Hepatocyte (in vitro differentiated cells): ENCODE results near the gene LNX1.

ENCODE experiments used
- CTCF ChIP-seq: fragments of 200-600 bp; sonication (generic); IDR thresholded peaks from 2 replicates; pipeline ENCODE4 v1.5.1; 2016; ENCODE audit warnings: antibody characterized with exemption, mild to moderate bottlenecking; ENCODE audit not compliant: poor library complexity
- EZH2 ChIP-seq: fragments of 200-600 bp; sonication (generic); IDR thresholded peaks from 2 replicates; pipeline ENCODE4 v1.6.1; 2016; ENCODE audit warnings: antibody characterized with exemption, mild to moderate bottlenecking, borderline replicate concordance

- TF ChIP-seq CTCF, result no peak
- no peak for TF ChIP-seq EZH2
Observed at GRCh38 chr4:53637348-53637747, 46.1 kb upstream of the LNX1 start.
